Astrocyte of the spinal cord (primary cell): Measurements from ENCODE around the gene CMSS1.

Experiments used
- DNase-seq: peaks from one replicate; pipeline ENCODE4 v3.0.0; 2011; ENCODE audit warnings: low read depth, low spot score
- H3K4me3 ChIP-seq: 2 replicates; pipeline ENCODE4 v1.5.1; 2011; ENCODE audit warnings: low read depth, mild to moderate bottlenecking, low read length, moderate library complexity
- in situ Hi-C: cut with HindIII; loops from 2 replicates; pipeline ENCODE4 v1.10.0; 2017; ENCODE audit warnings: low sequenced_read_pairs
- TF ChIP-seq, protein P1 (sequence below): IDR thresholded peaks from 2 replicates; pipeline ENCODE4 v1.5.1; 2012; ENCODE audit warnings: low read depth, mild to moderate bottlenecking, low read length, inconsistent platforms

CMSS1 gene

DNA sequence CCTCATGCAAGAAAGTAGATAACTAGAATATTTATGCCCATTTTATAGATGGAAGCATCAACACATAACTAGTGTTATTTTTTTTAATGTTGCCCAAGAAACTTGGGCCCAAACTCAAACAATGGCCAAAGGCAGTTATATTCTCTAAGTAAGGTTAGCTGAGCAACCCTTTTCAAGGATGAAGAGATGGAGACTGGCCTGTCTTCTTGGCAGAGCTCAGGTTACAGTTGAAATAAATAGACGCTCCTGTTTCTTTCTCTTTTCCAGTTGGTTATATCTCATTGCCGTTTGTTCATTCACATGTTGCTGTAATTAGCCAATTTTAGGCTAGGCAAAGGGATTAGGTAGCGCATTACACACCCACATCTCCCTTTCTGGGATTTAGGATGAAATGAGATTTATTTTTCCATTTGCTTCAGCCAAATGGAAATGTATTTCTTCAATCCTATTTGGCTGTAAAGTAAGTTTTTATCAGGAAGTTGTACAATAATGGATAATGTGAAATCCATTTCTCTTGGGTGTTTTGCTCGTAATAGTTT, 93.2 kb downstream of the CMSS1 start:
- TF ChIP-seq, protein P1, sequence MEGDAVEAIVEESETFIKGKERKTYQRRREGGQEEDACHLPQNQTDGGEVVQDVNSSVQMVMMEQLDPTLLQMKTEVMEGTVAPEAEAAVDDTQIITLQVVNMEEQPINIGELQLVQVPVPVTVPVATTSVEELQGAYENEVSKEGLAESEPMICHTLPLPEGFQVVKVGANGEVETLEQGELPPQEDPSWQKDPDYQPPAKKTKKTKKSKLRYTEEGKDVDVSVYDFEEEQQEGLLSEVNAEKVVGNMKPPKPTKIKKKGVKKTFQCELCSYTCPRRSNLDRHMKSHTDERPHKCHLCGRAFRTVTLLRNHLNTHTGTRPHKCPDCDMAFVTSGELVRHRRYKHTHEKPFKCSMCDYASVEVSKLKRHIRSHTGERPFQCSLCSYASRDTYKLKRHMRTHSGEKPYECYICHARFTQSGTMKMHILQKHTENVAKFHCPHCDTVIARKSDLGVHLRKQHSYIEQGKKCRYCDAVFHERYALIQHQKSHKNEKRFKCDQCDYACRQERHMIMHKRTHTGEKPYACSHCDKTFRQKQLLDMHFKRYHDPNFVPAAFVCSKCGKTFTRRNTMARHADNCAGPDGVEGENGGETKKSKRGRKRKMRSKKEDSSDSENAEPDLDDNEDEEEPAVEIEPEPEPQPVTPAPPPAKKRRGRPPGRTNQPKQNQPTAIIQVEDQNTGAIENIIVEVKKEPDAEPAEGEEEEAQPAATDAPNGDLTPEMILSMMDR, result no peak
- in situ Hi-C loops, result no loop called here
- DNase-seq, result no peak
- no peak overlapping the region for H3K4me3 ChIP-seq

DNA sequence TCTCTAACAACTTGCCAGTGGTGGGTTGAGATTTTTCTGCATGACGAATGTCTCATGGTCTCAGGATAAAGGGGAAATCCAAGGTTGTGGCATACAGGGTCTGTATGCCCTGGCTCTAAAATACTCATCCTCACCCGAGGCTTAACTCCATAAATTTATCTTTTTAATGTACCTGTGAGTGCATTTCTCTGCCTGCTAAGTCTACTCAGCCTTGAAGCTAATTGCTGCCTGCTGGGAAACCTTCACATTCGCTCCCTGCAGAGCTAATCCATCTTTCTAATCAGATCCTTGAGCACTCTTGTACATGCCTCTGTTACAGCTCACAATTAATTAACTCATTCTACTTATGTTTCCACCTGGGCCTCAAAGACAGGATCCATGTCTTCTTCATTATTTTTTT, 93.8 kb downstream of the CMSS1 start:
- in situ Hi-C loops, result no loop called here
- no peak for DNase-seq
- H3K4me3 ChIP-seq, result no peak overlapping the region
- TF ChIP-seq, protein P1, result no peak

DNA sequence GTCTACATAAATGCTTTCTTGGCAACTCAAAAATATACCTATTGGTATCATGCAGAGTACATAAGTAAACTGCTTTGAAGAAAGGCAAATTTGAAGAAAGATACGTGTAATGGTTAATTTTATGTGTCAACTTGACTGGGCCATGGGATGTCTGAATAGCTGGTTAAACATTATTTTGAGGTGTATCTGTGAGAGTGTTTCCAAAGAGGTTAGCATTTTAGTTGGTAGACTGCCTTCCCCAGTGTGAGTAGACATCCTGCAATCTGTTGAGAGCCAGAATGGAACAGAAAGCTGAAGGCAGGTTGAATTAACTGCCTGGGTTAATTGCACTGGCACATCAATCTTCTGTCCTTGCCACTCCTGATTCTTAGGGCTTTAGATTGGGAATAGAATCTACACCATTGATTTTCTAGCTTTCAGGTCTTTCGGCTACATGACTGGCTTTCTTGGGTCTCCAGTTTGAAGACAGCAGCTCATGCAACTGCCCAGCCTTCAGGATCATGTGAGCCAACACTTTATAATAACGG, 98.3 kb downstream of the CMSS1 start:
- no peak for DNase-seq
- TF ChIP-seq, protein P1, result no peak
- in situ Hi-C loops, result no loop called here
- no peak overlapping the region for H3K4me3 ChIP-seq

DNA sequence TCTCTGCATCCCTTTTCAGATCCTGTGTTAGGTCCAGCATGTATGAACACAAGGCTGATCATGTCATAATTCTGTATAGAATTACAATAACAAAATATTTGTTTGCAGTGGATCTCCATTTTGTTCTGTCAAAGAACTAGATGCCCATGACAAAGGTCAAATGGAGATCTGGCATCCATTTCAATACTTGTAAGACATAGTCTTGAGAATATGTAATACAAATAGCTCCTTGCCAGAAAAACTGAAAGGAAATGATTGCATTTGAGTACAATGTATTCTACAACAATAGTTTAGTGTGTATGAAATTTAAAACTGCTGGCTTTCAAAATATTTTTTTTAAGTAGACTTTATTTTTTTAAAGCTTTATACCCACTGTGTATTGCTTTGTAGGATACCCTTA, 101.1 kb downstream of the CMSS1 start:
- no peak overlapping the region for H3K4me3 ChIP-seq
- TF ChIP-seq, protein P1, result no peak
- in situ Hi-C loops, result no loop called here
- no peak for DNase-seq

DNA sequence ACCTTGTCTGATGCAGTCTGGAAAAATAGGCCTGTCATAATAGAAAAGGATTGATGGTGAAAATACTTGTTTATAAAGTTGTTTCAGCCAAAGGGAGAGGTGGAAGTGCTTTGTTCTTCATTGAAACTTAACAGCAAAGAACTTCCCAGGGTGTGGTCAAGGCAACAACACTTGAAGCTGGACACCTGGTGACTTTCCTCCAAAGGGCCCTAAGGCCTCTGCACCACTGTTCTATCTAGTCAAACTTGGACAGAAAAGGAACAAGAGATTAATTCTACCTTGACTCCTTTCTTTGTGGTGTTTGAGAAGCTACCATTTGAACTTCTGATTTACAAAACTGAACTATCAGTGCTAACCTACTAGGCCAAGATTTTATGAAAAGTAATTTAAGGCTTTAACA, 102.0 kb downstream of the CMSS1 start:
- no peak for DNase-seq
- TF ChIP-seq, protein P1, result no peak
- in situ Hi-C loops, result no loop called here
- no peak overlapping the region for H3K4me3 ChIP-seq

DNA sequence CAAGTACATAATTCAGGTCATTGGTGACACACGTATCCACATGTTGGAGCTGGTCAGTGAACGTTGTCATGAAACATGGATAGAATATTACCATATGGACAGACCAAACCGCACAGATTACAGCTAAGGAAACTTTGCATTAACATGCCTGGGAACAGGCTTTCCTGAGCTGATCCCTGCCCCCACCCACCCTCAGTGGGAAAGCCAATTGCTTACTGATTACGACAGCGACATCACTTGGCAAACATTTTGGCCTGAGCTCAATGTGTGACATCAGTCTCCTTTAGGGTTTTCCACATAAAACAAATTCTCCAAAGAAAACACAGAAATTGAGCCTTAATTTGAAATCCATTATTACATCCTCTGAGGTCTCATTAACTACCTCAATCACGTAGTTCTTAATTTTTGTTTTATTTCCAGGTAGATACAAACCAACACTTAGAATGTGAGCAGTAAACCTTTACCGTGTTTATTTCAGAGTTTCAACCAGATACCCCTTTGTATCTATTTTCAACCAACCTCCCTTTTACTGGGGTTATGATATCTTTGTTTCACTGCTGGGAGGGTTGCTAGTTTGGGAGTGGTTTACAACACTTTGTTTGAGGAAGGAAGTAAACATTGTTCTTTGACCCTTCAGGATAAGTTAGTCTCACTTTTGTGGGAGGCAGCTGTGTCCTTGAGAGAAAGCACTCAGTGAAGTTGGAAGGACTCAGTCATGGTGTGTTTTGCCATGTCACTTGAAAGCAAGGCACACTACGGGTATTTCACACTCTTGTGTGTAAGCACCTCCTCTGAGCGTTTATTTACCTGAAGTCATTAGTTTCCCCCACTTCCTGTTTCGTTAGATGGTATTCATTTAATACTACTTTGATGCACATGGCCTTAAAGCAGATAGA, 103.1 kb downstream of the CMSS1 start:
- TF ChIP-seq, protein P1, result no peak
- DNase-seq, result peak; percentile 38
- no peak overlapping the region for H3K4me3 ChIP-seq
- in situ Hi-C loops, result no loop called here
